BJ (cell line): ENCODE results near the gene SEMA3D. TPM values are rescaled to one million over a fixed set of nuclear protein-coding genes. Genes with fewer than 3 reads are reported as not detected.

Experiments used
- CTCF ChIA-PET: fragments of 350-600 bp; formaldehyde crosslinking; extraction: SDS; loops from one replicate; lab custom pipeline; 2021; ENCODE audit warnings: antibody characterized with exemption, inconsistent platforms; lab: Yijun Ruan, JAX
- POLR2A ChIA-PET: fragments of 300-600 bp; sonication (Branson Sonifier 250); formaldehyde crosslinking; extraction: SDS; loops from one replicate; lab custom pipeline; 2021; ENCODE audit warnings: antibody characterized with exemption; lab: Charles Lee
- DNase-seq: peaks from one replicate; pipeline ENCODE4 v3.0.0-alpha.2; 2011; ENCODE audit warnings: low read depth
- H3K27me3 ChIP-seq: 2 replicates; pipeline ENCODE4 v1.6.0; 2011; ENCODE audit warnings: low read length; ENCODE audit not compliant: control insufficient read depth, insufficient read depth
- H3K36me3 ChIP-seq: 2 replicates; pipeline ENCODE4 v1.5.1; 2011; ENCODE audit warnings: low read length; ENCODE audit not compliant: control insufficient read depth, insufficient read depth
- H3K4me3 ChIP-seq: 2 replicates; pipeline ENCODE4 v1.5.1; 2011; ENCODE audit warnings: low read depth, mild to moderate bottlenecking, control low read depth, low read length
- CTCF ChIP-seq: IDR thresholded peaks from 2 replicates; pipeline ENCODE4 v1.5.1; 2011; ENCODE audit warnings: low read depth, mild to moderate bottlenecking, control low read depth, inconsistent platforms, low read length, moderate library complexity; ENCODE audit not compliant: insufficient read depth
- polyA plus RNA-seq: library from polyadenylated mRNA; depleted of rRNA; stranded (reverse); fragments of >200 nt; gene quantifications from 2 replicates; pipeline ENCODE4 v1.2.3, GENCODE V29; 2011

SEMA3D gene
- polyA plus RNA-seq, 1 experiment = 19.9 TPM

- ChIA-PET CTCF (interaction anchor here (1.2 to 1.5 kb wide), 2 partner anchors 9 to 18 kb away, joined by 3 read pairs; no protein-coding TSS in a partner anchor), POLR2A (no interaction called here)
- DNase-seq = no peak
These were observed 205.5 kb downstream of the SEMA3D start for GRCh38 chr7:84981055-84981976.

GRCh38 chr7:84975586-84976185, 211.2 kb downstream of the SEMA3D start:
- POLR2A ChIA-PET = no interaction called here
- Histone ChIP-seq H3K4me3 (no peak overlapping the region), H3K27me3 (no peaks in the 10 kb centered on the region), H3K36me3 (no peaks in the 10 kb centered on the region)
- no peak for TF ChIP-seq CTCF
- CTCF ChIA-PET = no interaction called here
- DNase-seq = no peak

More at GRCh38 chr7:84981055-84981976, 205.5 kb downstream of the SEMA3D start:
- Histone ChIP-seq H3K4me3 (no peak overlapping the region), H3K36me3 (no peaks in the 10 kb centered on the region), H3K27me3 (no peaks in the 10 kb centered on the region)
- no peak for TF ChIP-seq CTCF

GRCh38 chr7:84971360-84971759, 215.5 kb downstream of the SEMA3D start:
- Histone ChIP-seq H3K4me3 (no peak overlapping the region), H3K36me3 (no peaks in the 10 kb centered on the region), H3K27me3 (no peaks in the 10 kb centered on the region)
- DNase-seq = no peak
- CTCF ChIA-PET = interaction anchor here (0.6 kb wide), 1 partner anchor 1069 kb away, joined by 3 read pairs; no protein-coding TSS in a partner anchor
- POLR2A ChIA-PET = no interaction called here
- no peak for TF ChIP-seq CTCF

GRCh38 chr7:84970670-84971069, 216.2 kb downstream of the SEMA3D start:
- ChIA-PET POLR2A (no interaction called here), CTCF (no interaction called here)
- no peak for DNase-seq

More at GRCh38 chr7:84970670-84971069, 216.2 kb downstream of the SEMA3D start:
- Histone ChIP-seq H3K27me3 (no peaks in the 10 kb centered on the region), H3K4me3 (no peak overlapping the region), H3K36me3 (no peaks in the 10 kb centered on the region)
- no peak for TF ChIP-seq CTCF
